ENCODE measurements around the gene CPLX1.
A peak's percentile ranks its signal among the peaks of the same experiment; 100 is the strongest.
"Not testable (repeated sequence)": the region's sequence is repeated elsewhere in the genome, so short reads cannot be mapped to it uniquely, and the experiment has no call there.

CPLX1 gene

DNA sequence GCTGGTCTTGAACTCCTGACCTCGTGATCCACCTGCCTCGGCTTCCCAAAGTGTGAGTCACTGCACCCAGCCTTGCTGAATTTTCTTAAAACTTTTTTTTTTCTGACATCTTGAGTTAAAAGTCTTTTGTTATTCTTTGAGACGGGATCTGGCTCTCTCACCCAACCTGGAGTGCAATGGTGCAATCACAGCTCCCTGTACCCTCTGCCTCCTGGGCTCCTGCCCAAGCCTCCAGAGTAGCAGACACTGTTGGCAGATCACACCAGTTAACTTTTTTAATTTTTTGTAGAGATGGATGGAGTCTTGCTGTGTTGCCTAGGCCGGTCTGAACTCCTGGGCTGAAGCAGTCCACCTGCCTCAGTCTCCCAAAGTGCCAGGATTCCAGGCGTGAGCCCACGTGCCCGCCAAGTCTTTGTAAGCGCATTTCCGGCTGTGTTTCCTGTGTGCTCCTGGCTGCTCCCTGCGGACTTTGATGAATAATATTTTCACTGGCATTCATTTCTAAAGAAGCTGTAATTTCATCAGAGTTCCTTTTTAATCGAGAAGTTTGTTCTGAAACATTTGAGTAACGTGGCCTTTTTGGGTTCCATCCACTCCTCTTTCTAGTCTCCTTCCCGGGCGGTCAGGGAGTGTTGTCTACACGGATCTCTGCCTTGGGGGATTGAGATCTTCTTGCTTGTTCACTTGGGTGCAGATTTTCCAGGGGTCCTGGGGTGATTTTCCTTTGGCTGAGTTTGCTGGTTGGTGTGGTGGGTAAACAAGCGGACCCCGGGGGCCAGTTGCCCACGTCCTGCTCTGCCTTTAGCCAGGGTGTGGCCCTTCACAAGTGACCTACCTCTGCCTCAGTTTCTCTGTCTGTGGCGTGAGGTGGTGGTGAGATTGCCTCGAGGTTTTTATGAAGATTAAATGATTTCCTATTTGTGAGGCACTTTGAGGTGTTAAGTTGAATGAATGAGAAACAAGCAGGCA, 75.9 kb downstream of the CPLX1 start:
- DNase-seq = no peak

DNA sequence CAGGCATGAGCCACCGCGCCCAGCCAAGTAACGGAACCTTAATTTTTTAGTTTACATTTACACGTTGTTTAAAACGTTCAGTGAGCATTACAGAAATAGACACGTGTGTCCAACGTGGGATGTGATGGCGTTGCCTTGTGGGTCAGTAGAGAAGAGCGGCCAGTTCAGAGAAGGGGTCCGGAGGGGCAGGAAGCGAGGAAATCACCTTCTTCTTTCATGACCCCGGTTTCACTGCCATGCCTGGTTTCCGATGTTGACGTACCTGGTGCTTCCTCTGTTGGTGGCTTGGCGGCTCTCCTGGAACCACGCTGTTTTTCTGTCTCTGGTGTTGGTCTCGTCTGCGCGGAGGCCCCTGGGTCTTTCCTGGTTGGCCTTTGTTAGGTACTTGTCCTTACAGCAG, 77.5 kb downstream of the CPLX1 start:
- DNase-seq = no peak

DNA sequence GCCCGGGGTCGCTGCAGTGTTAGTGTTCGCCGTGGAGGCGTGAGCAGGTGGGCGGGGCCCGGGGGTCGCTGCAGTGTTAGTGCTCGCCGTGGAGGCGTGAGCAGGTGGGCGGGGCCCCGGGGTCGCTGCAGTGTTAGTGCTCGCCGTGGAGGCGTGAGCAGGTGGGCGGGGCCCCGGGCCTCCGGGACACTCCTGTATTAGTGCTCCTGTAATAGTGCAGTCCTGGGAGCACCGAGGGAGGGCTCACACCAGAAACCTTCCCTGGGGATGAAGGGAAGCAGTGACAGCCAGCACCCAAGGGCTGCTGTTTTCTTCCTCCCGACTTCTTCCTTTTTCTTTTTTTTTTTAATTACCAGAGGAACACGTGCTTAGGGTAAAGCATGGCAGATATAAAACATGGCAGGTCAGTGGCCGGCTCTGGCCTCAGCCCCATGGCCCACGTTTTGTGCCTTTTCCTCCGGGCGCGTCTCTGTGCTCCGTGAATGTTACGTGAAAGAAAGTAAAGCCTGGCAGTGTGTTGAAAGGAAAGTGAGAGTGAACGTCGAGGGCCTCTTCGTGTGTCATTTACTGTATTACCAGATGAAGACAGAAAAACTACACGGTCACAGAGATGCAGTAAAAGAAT, 78.3 kb downstream of the CPLX1 start:
- no peak for DNase-seq

GRCh38 chr4:744212-744841, 81.6 kb downstream of the CPLX1 start:
- DNase-seq = no peak

DNA sequence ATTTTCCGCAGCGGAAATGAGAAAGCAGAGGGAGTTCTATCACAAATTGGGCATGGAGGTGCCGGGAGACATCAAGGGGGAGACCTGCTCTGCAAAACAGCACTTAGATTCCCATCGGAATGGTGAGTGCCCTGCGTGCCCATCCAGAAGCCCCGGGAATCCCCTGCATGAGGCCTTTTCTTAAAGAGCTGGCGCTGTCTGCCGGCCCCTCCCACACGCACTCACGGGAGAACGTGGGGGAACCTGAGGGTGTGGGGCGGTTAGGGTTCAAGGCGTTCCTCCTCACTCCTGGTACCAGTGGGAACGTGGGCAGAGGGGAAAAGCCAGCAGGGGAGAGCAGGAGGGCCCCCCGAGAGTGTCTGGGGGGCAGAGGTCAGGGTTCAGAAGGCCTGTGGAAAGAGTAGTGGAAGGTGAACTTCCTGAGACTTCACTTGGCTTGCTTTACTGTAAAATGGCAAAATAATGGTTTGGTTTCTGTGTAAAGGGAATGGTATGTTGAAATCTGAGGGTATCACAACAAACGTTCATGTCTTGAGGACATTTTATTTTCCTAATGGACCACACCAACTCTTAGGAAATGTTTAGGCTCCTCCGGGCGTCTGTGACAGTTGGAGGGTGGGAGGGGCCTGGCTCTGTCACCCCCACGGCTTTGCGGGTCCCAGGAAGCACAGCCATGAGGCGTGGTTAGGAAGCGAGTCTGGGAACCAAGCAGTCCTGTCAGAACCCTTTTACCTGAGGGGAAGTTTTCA, 82.3 kb downstream of the CPLX1 start:
- DNase-seq = no peak

DNA sequence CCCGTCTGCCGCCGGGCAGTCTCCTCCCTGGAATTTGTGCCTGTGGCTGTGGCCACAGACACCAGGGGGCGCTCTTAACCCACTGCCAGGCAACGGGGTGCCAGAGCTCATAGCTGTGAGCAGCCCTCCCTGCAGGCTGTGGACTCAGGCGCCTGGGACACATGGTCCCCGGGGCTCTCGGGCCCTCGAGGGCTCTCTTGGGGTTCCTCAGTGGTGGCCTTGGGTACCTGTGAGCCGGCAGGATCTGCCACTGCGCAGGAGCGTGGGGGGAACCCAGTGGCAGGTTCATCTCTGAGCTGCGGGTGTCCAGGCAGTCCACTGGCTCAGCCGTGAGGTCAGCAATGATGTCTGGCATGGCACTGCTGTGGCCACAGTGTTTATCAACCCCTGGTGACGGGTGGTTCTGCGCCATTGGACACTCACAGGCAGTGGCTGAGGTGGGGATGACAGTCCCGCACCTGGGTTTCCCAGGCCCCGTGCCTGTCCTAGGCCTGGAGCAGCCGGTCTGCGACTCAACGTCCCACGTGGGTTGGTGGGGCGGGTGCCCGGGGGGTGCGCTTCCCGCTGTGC, 83.1 kb downstream of the CPLX1 start:
- DNase-seq = peak; percentile 92

DNA sequence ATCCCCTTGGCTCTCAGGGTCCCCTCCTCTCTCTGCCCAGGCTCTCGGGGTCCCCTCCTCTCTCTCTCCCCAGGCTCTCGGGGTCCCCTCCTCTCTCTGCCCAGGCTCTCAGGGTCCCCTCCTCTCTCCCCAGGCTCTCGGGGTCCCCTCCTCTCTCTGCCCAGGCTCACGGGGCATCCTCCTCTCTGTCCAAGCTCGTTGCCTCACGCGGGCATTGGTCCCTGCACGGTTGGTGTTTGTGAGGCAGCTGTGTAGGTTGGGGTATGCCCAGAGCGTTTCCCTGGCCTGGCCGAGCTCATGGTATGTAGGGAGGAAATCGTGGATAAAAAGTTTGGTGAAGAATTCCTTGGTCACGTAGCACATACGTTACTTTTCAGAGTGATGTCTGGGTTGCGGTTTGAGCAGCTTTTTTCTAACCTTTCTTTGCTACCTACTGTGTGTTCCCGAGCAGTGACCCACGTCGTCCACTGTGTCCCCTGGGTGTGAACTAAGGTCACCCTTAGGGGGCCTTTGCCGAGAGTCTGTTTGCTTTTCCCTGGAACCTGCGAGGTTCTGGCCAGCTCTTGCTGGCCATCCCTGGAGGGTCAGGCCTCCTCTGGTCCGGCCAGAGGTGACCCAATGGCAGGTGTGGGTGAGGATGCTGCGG, 83.7 kb downstream of the CPLX1 start:
- no peak for DNase-seq

DNA sequence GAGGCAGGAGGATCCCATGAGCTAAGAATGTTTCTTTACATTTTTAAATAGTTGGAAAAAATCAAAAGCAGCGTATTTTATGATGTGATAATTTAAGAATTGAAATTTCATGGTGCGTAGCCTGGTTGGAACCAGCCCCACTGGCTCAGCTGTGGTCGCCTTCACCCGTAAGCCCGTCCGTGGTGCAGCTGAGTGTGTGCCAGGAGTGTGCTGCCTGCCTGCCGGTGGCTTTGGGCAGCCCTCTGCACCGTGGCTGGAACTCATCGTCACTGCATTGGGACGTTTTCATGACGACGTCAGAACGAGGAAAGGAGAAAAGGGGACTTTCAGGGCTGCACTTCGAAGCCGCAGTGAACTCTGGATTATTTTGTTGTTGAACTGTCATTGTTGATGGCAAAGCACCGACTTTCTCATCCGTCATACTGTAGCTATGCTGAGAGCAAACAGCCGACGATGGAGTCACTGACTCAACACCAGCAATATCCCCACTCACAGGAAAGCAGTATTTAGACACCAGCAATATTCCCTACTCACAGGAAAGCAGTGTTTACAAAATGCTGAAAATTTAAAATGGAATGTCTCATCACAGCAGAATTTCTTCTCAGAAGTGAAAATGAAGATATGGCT, 85.2 kb downstream of the CPLX1 start:
- no peak for DNase-seq

- DNase-seq = no peak
Measured at GRCh38 chr4:740011-740410, 85.9 kb downstream of the CPLX1 start.

DNA sequence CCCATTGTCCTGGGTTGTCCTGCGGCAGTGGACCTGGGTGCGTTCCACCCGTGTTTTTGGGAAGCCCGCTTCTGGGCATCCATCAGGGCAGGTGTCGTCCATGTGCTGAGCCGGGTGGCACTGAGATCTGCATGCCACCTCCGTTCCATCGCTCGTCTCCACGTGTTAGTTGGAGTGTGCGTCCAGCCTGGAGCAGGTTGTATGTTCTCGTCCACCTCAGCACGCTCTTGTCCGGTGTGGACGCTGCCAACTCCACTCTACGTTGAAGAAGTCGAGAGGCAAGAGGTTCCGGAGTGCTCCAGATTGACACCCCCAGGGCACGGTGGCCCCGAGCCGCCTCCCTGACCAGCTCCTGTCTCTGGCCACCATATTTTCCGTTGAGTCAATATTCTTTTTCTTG, 86.4 kb downstream of the CPLX1 start:
- DNase-seq = no peak

- no peak for DNase-seq
Measured at GRCh38 chr4:738781-739280, 87.1 kb downstream of the CPLX1 start.

GRCh38 chr4:736561-736960, 89.4 kb downstream of the CPLX1 start:
- not testable (repeated sequence) for DNase-seq

DNA sequence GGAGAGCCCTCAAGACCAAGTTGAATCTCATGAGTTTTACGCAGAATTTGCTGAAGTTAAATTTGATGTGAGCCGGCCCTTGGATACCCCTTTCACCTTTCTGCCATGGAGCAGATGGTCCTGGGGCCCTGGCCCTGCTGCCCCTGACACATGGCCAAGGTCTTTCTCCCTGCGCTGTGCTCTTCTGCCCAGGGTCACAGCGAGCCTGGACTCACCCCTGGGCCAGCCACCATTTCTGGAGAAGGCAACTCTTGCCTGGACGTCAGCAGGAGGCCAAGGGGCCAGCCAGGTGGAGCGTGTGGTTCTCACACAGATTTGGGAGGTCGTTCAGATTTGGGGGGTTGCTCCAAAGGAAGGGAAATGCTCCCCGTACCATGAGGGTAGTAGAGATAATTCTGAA, 90.3 kb downstream of the CPLX1 start:
- no peak for DNase-seq
